ENCODE data around the gene SLC25A25. TPM values are rescaled to one million over a fixed set of nuclear protein-coding genes. Genes with fewer than 3 reads are reported as not detected.

SLC25A25 gene
- total RNA-seq, 4 donors from 2014 or later, result 21.9 to 42.0 (median 30.8) TPM

- Histone ChIP-seq H3K9me3 (no peaks in the 10 kb centered on the region), H3K4me1 (peaks cover 16 to 33% of the 10 kb centered on the region in 2 donors), H3K27me3 (no peaks in the 10 kb centered on the region), H3K27ac (no peak overlapping the region), H3K36me3 (no peaks in the 10 kb centered on the region), H3K4me3 (replicated peaks in 1 of 3) (no peak overlapping the region)
- no peak for DNase-seq
- WGBS, 2 donors, result 72 to 81% methylated on average over 10 to 11 of the region's 11 CpGs
- TF ChIP-seq POLR2A (IDR thresholded peaks at IDR 0.05) (no peak), CTCF (IDR thresholded peaks at IDR 0.05) (no peak)
- intact Hi-C loops (cut with DNase I), result no loop called here
These were observed 82.0 kb downstream of the SLC25A25 start for GRCh38 chr9:128149951-128150593.

GRCh38 chr9:128150594-128151308 is 82.7 kb downstream of the SLC25A25 start:
- intact Hi-C loops (cut with DNase I), result no loop called here
- no peak overlapping the region for H3K4me3 ChIP-seq (replicated peaks in 1 of 3)
- WGBS, 2 donors, result 70% methylated on average over 19 of the region's 19 CpGs
- no peak overlapping the region for H3K27ac ChIP-seq
- H3K4me1 ChIP-seq, result peaks cover 13 to 28% of the 10 kb centered on the region in 2 donors
- H3K36me3 ChIP-seq, result no peaks in the 10 kb centered on the region
- H3K9me3 ChIP-seq, result no peaks in the 10 kb centered on the region
- H3K27me3 ChIP-seq, result no peaks in the 10 kb centered on the region
- TF ChIP-seq POLR2A (IDR thresholded peaks at IDR 0.05), result no peak
- TF ChIP-seq CTCF (IDR thresholded peaks at IDR 0.05), result no peak
- no peak for DNase-seq

GRCh38 chr9:128151309-128152132 is 83.5 kb downstream of the SLC25A25 start:
- Histone ChIP-seq H3K4me1 (peaks cover 9 to 20% of the 10 kb centered on the region in 2 donors), H3K27me3 (no peaks in the 10 kb centered on the region), H3K9me3 (no peaks in the 10 kb centered on the region), H3K4me3 (replicated peaks in 1 of 3) (no peak overlapping the region), H3K27ac (no peak overlapping the region), H3K36me3 (no peaks in the 10 kb centered on the region)
- 82 to 85% methylated on average over 10 to 15 of the region's 18 CpGs for WGBS, 2 donors
- intact Hi-C loops (cut with DNase I), result no loop called here
- DNase-seq, result no peak
- TF ChIP-seq CTCF (IDR thresholded peaks at IDR 0.05) (no peak), POLR2A (IDR thresholded peaks at IDR 0.05) (no peak)

- peaks cover 9 to 19% of the 10 kb centered on the region in 2 donors for H3K4me1 ChIP-seq
- DNase-seq, result no peak
- no peak for TF ChIP-seq CTCF (IDR thresholded peaks at IDR 0.05)
- no peak for TF ChIP-seq POLR2A (IDR thresholded peaks at IDR 0.05)
- WGBS, 2 donors, result 92 to 93% methylated on average over 11 of the region's 13 CpGs
- no peak overlapping the region for H3K27ac ChIP-seq
- H3K36me3 ChIP-seq, result no peaks in the 10 kb centered on the region
- H3K4me3 ChIP-seq (replicated peaks in 1 of 3), result no peak overlapping the region
- H3K27me3 ChIP-seq, result no peaks in the 10 kb centered on the region
- no peaks in the 10 kb centered on the region for H3K9me3 ChIP-seq
- intact Hi-C loops (cut with DNase I), result no loop called here
These were observed 84.4 kb downstream of the SLC25A25 start for GRCh38 chr9:128152133-128153059.
